K562 (cell line): ENCODE results near the gene ADGRA3. TPM values are rescaled to one million over a fixed set of nuclear protein-coding genes. Genes with fewer than 3 reads are reported as not detected.

ENCODE experiments used
- ATAC-seq: fragments of 200-7000 bp; cut with Tn5 transposase; 3 replicates; pipeline ENCODE4 v1.9.1; 2020; ENCODE audit warnings: moderate library complexity
- BruUV-seq: library from RNA; stranded (reverse); fragments of 400-500 nt; replicated peaks from 2 replicates; lab custom pipeline; 2021; lab: Mats Ljungman, UMichigan
- CTCF ChIA-PET: fragments of 300-600 bp; formaldehyde crosslinking; extraction: SDS; loops from one replicate; lab custom pipeline; 2021; ENCODE audit warnings: low intra/inter-chr PET ratio; lab: Yijun Ruan, JAX
- POLR2A ChIA-PET: fragments of 300-600, 350-650 bp; sonication (Branson Sonifier 250); formaldehyde crosslinking; extraction: SDS; loops from one replicate; lab custom pipeline; 2021; ENCODE audit warnings: antibody characterized with exemption, inconsistent platforms; lab: Yijun Ruan, JAX
- DNase-seq, 4 experiments: peaks; one replicate each; pipeline versions ENCODE4 v3.0.0 to v3.0.0-alpha.2; 2011 to 2018; ENCODE audit warnings: low spot score in 3 of 4, mixed read lengths in 3 of 4; ENCODE audit errors: extremely low read depth in 1 of 4
- FAIRE-seq: peaks from 2 replicates; lab custom pipeline; 2011; peaks lifted over from hg19 to GRCh38; lab: Jason Lieb, UNC
- H2AFZ ChIP-seq: 2 replicates; pipeline ENCODE4 v1.6.0; 2011; ENCODE audit warnings: low read depth, low read length, control low read depth, inconsistent platforms
- H3K27ac ChIP-seq: fragments of 200-600 bp; 3 replicates; pipeline ENCODE4 v1.8.0; 2011; ENCODE audit warnings: low read depth, mild to moderate bottlenecking, control low read depth, inconsistent platforms, low read length, moderate library complexity, mixed read lengths; ENCODE audit errors: extremely low read depth
- H3K27me3 ChIP-seq, 2 experiments: fragments of 300-600 bp in 1 of 2; 2 replicates in 1 of 2; 3 replicates in 1 of 2; pipeline versions ENCODE4 v1.6.0 to v1.8.0; 2011; ENCODE audit warnings: inconsistent platforms in 2 of 2, low read length in 2 of 2, mild to moderate bottlenecking in 1 of 2, mixed read lengths in 1 of 2, moderate library complexity in 1 of 2; ENCODE audit not compliant: control insufficient read depth in 2 of 2, insufficient read depth in 2 of 2
- H3K36me3 ChIP-seq: fragments of 300-600 bp; 3 replicates; pipeline ENCODE4 v1.8.0; 2011; ENCODE audit warnings: mild to moderate bottlenecking, low read length, inconsistent platforms; ENCODE audit not compliant: control insufficient read depth, insufficient read depth
- H3K4me1 ChIP-seq, 2 experiments: fragments of 200-600 bp in 1 of 2; replicated peaks in 1 of 2; 2 replicates in 1 of 2; 3 replicates in 1 of 2; pipeline versions ENCODE4 v1.5.1 to v1.8.0; 2011; ENCODE audit warnings: inconsistent platforms in 2 of 2, low read length in 2 of 2, mild to moderate bottlenecking in 1 of 2, mixed read lengths in 1 of 2, moderate library complexity in 1 of 2; ENCODE audit not compliant: control insufficient read depth in 2 of 2, insufficient read depth in 2 of 2
- H3K4me2 ChIP-seq: 2 replicates; pipeline ENCODE4 v1.6.1; 2011; ENCODE audit warnings: low read length, control low read depth, inconsistent platforms, mixed read lengths; ENCODE audit not compliant: insufficient read depth
- H3K4me3 ChIP-seq: fragments of 200-600 bp; sonication (generic), shearing (Covaris generic); 2 replicates; pipeline ENCODE4 v1.5.1; 2016; ENCODE audit warnings: control low read depth, inconsistent platforms
- H3K79me2 ChIP-seq: fragments of 200-600 bp; 3 replicates; pipeline ENCODE4 v1.8.0; 2011; ENCODE audit warnings: low read length, inconsistent platforms; ENCODE audit not compliant: control insufficient read depth, insufficient read depth
- H3K9ac ChIP-seq, 2 experiments: 2 replicates each; pipeline versions ENCODE4 v1.6.0 to v1.6.1; 2011; ENCODE audit warnings: low read depth in 2 of 2, low read length in 2 of 2, control low read depth in 1 of 2, inconsistent platforms in 1 of 2, mild to moderate bottlenecking in 1 of 2, mixed read lengths in 1 of 2; ENCODE audit not compliant: insufficient read depth in 1 of 2
- H3K9me1 ChIP-seq: one replicate; pipeline ENCODE4 v1.6.0; 2011; ENCODE audit warnings: inconsistent platforms, mild to moderate bottlenecking, low read length, moderate library complexity; ENCODE audit not compliant: control insufficient read depth, insufficient read depth
- H3K9me3 ChIP-seq: replicated peaks from 2 replicates; pipeline ENCODE4 v1.5.1; 2011; ENCODE audit warnings: low read depth, low read length, inconsistent platforms; ENCODE audit not compliant: control insufficient read depth, insufficient read depth
- H4K20me1 ChIP-seq: replicated peaks from 2 replicates; pipeline ENCODE4 v1.6.1; 2011; ENCODE audit warnings: low read length, inconsistent platforms, mixed read lengths; ENCODE audit not compliant: control insufficient read depth, insufficient read depth
- CBX3 ChIP-seq, 2 experiments: IDR thresholded peaks; 1 replicate in 1 of 2; 2 replicates in 1 of 2; pipeline ENCODE4 v1.6.1; 2012; ENCODE audit warnings: inconsistent platforms in 2 of 2, low read length in 2 of 2, borderline replicate concordance in 1 of 2, control low read depth in 1 of 2
- DACH1 ChIP-seq: fragments of 450-650 bp; IDR thresholded peaks from 2 replicates; pipeline ENCODE4 v1.6.1; 2018; ENCODE audit not compliant: partially characterized antibody
- HDAC3 ChIP-seq: fragments of 450-650 bp; IDR thresholded peaks from 2 replicates; pipeline ENCODE4 v1.6.1; 2018; ENCODE audit warnings: borderline replicate concordance, mild to moderate bottlenecking, moderate library complexity; ENCODE audit not compliant: partially characterized antibody
- WGBS: fragments of 100-300 bp; shearing (Covaris generic); methylation state at CpG from one replicate; pipeline ENCODE4 v1.1.6; 2016; ENCODE audit warnings: low coverage, mixed read lengths; ENCODE audit not compliant: insufficient coverage; ENCODE audit errors: missing lambda C conversion rate; 5-methylcytosine and 5-hydroxymethylcytosine counted together
- in situ Hi-C: fragments of 300-500 bp; cut with MboI; formaldehyde crosslinking; loops from 4 replicates; pipeline ENCODE4 v1.15.0; 2018; ENCODE audit warnings: inconsistent platforms, mixed read lengths
- intact Hi-C: fragments of 100-400 bp; cut with micrococcal nuclease; formaldehyde crosslinking; loops from 2 replicates; pipeline ENCODE4 v1.14.2; 2022
- polyA plus RNA-seq, 8 experiments: library from polyadenylated mRNA; depleted of rRNA in 4 of 8; stranded (reverse) in 5 of 8; unstranded in 3 of 8; fragments of >200 nt; fragmentation: Nextera tagmentation in 2 of 8; fragmentation: Illumina TruSeq in 1 of 8; extraction: Ambion mirVana in 2 of 8; extraction: Trizol in 1 of 8; gene quantifications; 2 replicates each; pipeline versions ENCODE4 v1.2.1 to v1.2.3, GENCODE V29; 2011 to 2014; ENCODE audit warnings: inconsistent platforms in 1 of 8, missing spikeins in 1 of 8
- total RNA-seq, 7 experiments: library from RNA; depleted of rRNA in 6 of 7; stranded (reverse); fragments of >200 nt in 6 of 7; fragmentation: Illumina TruSeq in 2 of 7; extraction: Trizol in 2 of 7; gene quantifications; 2 replicates each; pipeline versions ENCODE4 v1.2.1 to v1.2.3, GENCODE V29; 2011 to 2021; ENCODE audit warnings: low replicate concordance in 1 of 7
- TF ChIP-seq, protein P1 (sequence below), 3 experiments: IDR thresholded peaks in 2 of 3; conservative IDR thresholded peaks in 1 of 3; 2 replicates each; pipeline ENCODE4 v1.5.1; 2011 to 2012; ENCODE audit warnings: low read length in 3 of 3, mild to moderate bottlenecking in 3 of 3, control low read depth in 2 of 3, improper control_type of control experiment in 1 of 3, inconsistent platforms in 1 of 3, low read depth in 1 of 3, mixed read lengths in 1 of 3, moderate library complexity in 1 of 3; ENCODE audit not compliant: insufficient read depth in 2 of 3

The ADGRA3 gene
- total and polyA plus RNA-seq, 9 of the 15 experiments (the other 6 are each of a cell fraction or from before 2014, with no cell fraction given): 0.06 to 2.3 (median 0.27) TPM; not detected in 3

DNA sequence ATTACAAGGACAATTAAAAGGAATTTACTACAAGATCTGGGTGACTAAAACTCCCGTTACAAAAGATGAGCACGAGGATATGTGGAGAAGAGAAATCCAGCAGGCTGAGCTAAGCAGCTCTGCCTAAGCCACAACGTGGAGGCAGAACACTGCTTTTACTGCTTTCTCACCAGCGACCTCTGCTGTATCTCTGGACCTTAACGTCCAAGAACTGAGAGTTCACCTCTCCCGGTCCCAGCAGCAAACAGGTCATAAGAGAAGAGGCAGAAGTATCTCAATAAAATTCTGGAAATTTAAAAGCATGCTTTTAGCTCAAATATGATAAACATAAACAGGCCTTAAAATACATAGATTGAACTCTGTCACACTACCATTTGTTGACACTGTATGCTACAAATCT, 81.0 kb downstream of the ADGRA3 start:
- FAIRE-seq (no peak), ATAC-seq (peak; percentile 78)
- no peaks in the 10 kb centered on the region for H3K4me1 ChIP-seq
- H3K27ac ChIP-seq: no peak overlapping the region
- H2AFZ ChIP-seq: no peak overlapping the region
- H4K20me1 ChIP-seq: no peaks in the 10 kb centered on the region
- intact Hi-C loops: no loop called here
- H3K9ac ChIP-seq: no peak overlapping the region
- BruUV-seq: no TSS peak
- TF ChIP-seq CBX3 (IDR thresholded peaks at IDR 0.05; ENCODE audit: borderline replicate concordance in 1 of 2, low read length in 2 of 2) (no peak), DACH1 (no peak), HDAC3 (no peak)
- TF ChIP-seq, protein P1, sequence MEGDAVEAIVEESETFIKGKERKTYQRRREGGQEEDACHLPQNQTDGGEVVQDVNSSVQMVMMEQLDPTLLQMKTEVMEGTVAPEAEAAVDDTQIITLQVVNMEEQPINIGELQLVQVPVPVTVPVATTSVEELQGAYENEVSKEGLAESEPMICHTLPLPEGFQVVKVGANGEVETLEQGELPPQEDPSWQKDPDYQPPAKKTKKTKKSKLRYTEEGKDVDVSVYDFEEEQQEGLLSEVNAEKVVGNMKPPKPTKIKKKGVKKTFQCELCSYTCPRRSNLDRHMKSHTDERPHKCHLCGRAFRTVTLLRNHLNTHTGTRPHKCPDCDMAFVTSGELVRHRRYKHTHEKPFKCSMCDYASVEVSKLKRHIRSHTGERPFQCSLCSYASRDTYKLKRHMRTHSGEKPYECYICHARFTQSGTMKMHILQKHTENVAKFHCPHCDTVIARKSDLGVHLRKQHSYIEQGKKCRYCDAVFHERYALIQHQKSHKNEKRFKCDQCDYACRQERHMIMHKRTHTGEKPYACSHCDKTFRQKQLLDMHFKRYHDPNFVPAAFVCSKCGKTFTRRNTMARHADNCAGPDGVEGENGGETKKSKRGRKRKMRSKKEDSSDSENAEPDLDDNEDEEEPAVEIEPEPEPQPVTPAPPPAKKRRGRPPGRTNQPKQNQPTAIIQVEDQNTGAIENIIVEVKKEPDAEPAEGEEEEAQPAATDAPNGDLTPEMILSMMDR (IDR thresholded peaks at IDR 0.05 in 2 of 3, conservative IDR thresholded peaks at IDR 0.05 in 1 of 3; ENCODE audit: insufficient read depth in 2 of 3, low read depth in 1 of 3, low read length in 3 of 3): peak; percentile 18 to 30 (median 28); a peak in 2 of 6 replicates
- TF ChIP-seq, all 486 proteins: peak for 1
- POLR2A ChIA-PET: no interaction called here
- no peaks in the 10 kb centered on the region for H3K27me3 ChIP-seq
- no peaks in the 10 kb centered on the region for H3K36me3 ChIP-seq
- WGBS: 1% methylated on average over 5 of the region's 6 CpGs
- in situ Hi-C loops: no loop called here
- CTCF ChIA-PET: no interaction called here
- no peak overlapping the region for H3K4me2 ChIP-seq
- H3K79me2 ChIP-seq: no peaks in the 10 kb centered on the region
- no peaks in the 10 kb centered on the region for H3K9me3 ChIP-seq
- H3K9me1 ChIP-seq: no peaks in the 10 kb centered on the region
- peak; percentile 6 to 26 (median 11) for DNase-seq
- H3K4me3 ChIP-seq: no peak overlapping the region
